Nephron (organoid): ENCODE results near the gene NAV2.

Source experiments
- H3K27ac Mint-ChIP-seq, 3 experiments: 2 replicates each; pipeline ENCODE4 v1.8.0; 2020; ENCODE audit warnings: mixed read lengths in 3 of 3, mild to moderate bottlenecking in 2 of 3, moderate library complexity in 1 of 3
- H3K27me3 Mint-ChIP-seq: 2 replicates; pipeline ENCODE4 v1.8.0; 2021; ENCODE audit warnings: low read depth, mild to moderate bottlenecking, moderate library complexity, mixed read lengths
- H3K36me3 Mint-ChIP-seq: 2 replicates; pipeline ENCODE4 v1.8.0; 2020; ENCODE audit warnings: low read depth, mixed read lengths
- H3K4me1 Mint-ChIP-seq: 2 replicates; pipeline ENCODE4 v1.8.0; 2020; ENCODE audit warnings: mixed read lengths
- H3K4me3 Mint-ChIP-seq, 3 experiments: 2 replicates each; pipeline ENCODE4 v1.8.0; 2020; ENCODE audit warnings: mild to moderate bottlenecking in 3 of 3, mixed read lengths in 3 of 3, moderate library complexity in 2 of 3
- H3K9me3 Mint-ChIP-seq: 2 replicates; pipeline ENCODE4 v1.8.0; 2020; ENCODE audit warnings: mixed read lengths
- CTCF ChIP-seq, 3 experiments: fragments of 200-600 bp; sonication (generic); IDR thresholded peaks; one replicate each; pipeline ENCODE4 v1.5.0; 2021; ENCODE audit warnings: antibody characterized with exemption in 3 of 3; ENCODE audit not compliant: unreplicated experiment in 3 of 3

The NAV2 gene

GRCh38 chr11:19723572-19724342 lies 11.1 kb downstream of the NAV2 start:
- no peak overlapping the region for H3K4me3 Mint-ChIP-seq
- H3K4me1 Mint-ChIP-seq = peaks cover 28% of the 10 kb centered on the region
- H3K27me3 Mint-ChIP-seq = peaks cover 21% of the 10 kb centered on the region
- TF ChIP-seq CTCF (IDR thresholded peaks at IDR 0.05; ENCODE audit: unreplicated experiment in 3 of 3) = no peak
- H3K36me3 Mint-ChIP-seq = no peaks in the 10 kb centered on the region
- no peak overlapping the region for H3K27ac Mint-ChIP-seq
- no peaks in the 10 kb centered on the region for H3K9me3 Mint-ChIP-seq

GRCh38 chr11:19724765-19725164 lies 12.1 kb downstream of the NAV2 start:
- H3K27me3 Mint-ChIP-seq = peaks cover 25% of the 10 kb centered on the region
- H3K4me1 Mint-ChIP-seq = peaks cover 24% of the 10 kb centered on the region
- H3K36me3 Mint-ChIP-seq = no peaks in the 10 kb centered on the region
- TF ChIP-seq CTCF (IDR thresholded peaks at IDR 0.05; ENCODE audit: unreplicated experiment in 3 of 3) = no peak
- no peak overlapping the region for H3K27ac Mint-ChIP-seq
- no peaks in the 10 kb centered on the region for H3K9me3 Mint-ChIP-seq
- H3K4me3 Mint-ChIP-seq = no peak overlapping the region

- peaks cover 24% of the 10 kb centered on the region for H3K4me1 Mint-ChIP-seq
- TF ChIP-seq CTCF (IDR thresholded peaks at IDR 0.05; ENCODE audit: unreplicated experiment in 3 of 3) = no peak
- H3K27me3 Mint-ChIP-seq = peaks cover 25% of the 10 kb centered on the region
- H3K9me3 Mint-ChIP-seq = no peaks in the 10 kb centered on the region
- no peaks in the 10 kb centered on the region for H3K36me3 Mint-ChIP-seq
- H3K27ac Mint-ChIP-seq = peak overlapping the region in 1 of 3 experiments; percentile 33
- no peak overlapping the region for H3K4me3 Mint-ChIP-seq
These were observed 12.9 kb downstream of the NAV2 start for GRCh38 chr11:19725379-19726079.

- H3K27ac Mint-ChIP-seq = no peak overlapping the region
- H3K36me3 Mint-ChIP-seq = no peaks in the 10 kb centered on the region
- H3K9me3 Mint-ChIP-seq = no peaks in the 10 kb centered on the region
- peaks cover 23% of the 10 kb centered on the region for H3K4me1 Mint-ChIP-seq
- no peak for TF ChIP-seq CTCF (IDR thresholded peaks at IDR 0.05; ENCODE audit: unreplicated experiment in 3 of 3)
- no peak overlapping the region for H3K4me3 Mint-ChIP-seq
- peaks cover 25% of the 10 kb centered on the region for H3K27me3 Mint-ChIP-seq
These were observed 14.6 kb downstream of the NAV2 start for GRCh38 chr11:19727246-19727645.

GRCh38 chr11:19728436-19728835 lies 15.8 kb downstream of the NAV2 start:
- no peak for TF ChIP-seq CTCF (IDR thresholded peaks at IDR 0.05; ENCODE audit: unreplicated experiment in 3 of 3)
- no peaks in the 10 kb centered on the region for H3K36me3 Mint-ChIP-seq
- peaks cover 15% of the 10 kb centered on the region for H3K4me1 Mint-ChIP-seq
- peaks cover 23% of the 10 kb centered on the region for H3K27me3 Mint-ChIP-seq
- H3K9me3 Mint-ChIP-seq = no peaks in the 10 kb centered on the region
- H3K27ac Mint-ChIP-seq = no peak overlapping the region
- no peak overlapping the region for H3K4me3 Mint-ChIP-seq
